HepG2 (cell line): ENCODE data around the gene EPHA4. TPM values are rescaled to one million over a fixed set of nuclear protein-coding genes. Genes with fewer than 3 reads are reported as not detected.

ENCODE experiments used
- ATAC-seq: fragments of 200-7000 bp; cut with Tn5 transposase; 3 replicates; pipeline ENCODE4 v1.9.1; 2020; ENCODE audit warnings: mild to moderate bottlenecking, moderate library complexity
- BruUV-seq: library from RNA; stranded (reverse); fragments of 400-500 nt; replicated peaks from 2 replicates; lab custom pipeline; 2021; lab: Mats Ljungman, UMichigan
- CTCF ChIA-PET: fragments of 300-600 bp; formaldehyde crosslinking; extraction: SDS; loops from one replicate; lab custom pipeline; 2021; ENCODE audit warnings: low total read pairs, inconsistent platforms, low intra/inter-chr PET ratio; lab: Yijun Ruan, JAX
- POLR2A ChIA-PET: fragments of 350-600 bp; sonication (Branson Sonifier 250); formaldehyde crosslinking; loops from one replicate; lab custom pipeline; 2020; ENCODE audit warnings: antibody characterized with exemption, inconsistent platforms; lab: Yijun Ruan, JAX
- DNase-seq: peaks from one replicate; pipeline ENCODE4 v3.0.0-alpha.2; 2015; ENCODE audit warnings: low spot score
- FAIRE-seq: peaks from 3 replicates; lab custom pipeline; 2011; peaks lifted over from hg19 to GRCh38; lab: Jason Lieb, UNC
- H2AFZ ChIP-seq: one replicate; pipeline ENCODE4 v1.6.1; 2011; ENCODE audit warnings: low read length, inconsistent platforms
- H3K27ac ChIP-seq: fragments of 300-600 bp; 3 replicates; pipeline ENCODE4 v1.8.0; 2011; ENCODE audit warnings: mixed run types, mild to moderate bottlenecking, mixed read lengths, low read length, inconsistent platforms; ENCODE audit not compliant: insufficient read depth; ENCODE audit errors: extremely low read length
- H3K27me3 ChIP-seq, 2 experiments: fragments of 200-600 bp in 1 of 2; 2 replicates in 1 of 2; 3 replicates in 1 of 2; pipeline versions ENCODE4 v1.6.0 to v1.8.0; 2011; ENCODE audit warnings: low read length in 2 of 2, mild to moderate bottlenecking in 2 of 2, moderate library complexity in 2 of 2, inconsistent platforms in 1 of 2; ENCODE audit not compliant: insufficient read depth in 2 of 2, control insufficient read depth in 1 of 2
- H3K36me3 ChIP-seq, 2 experiments: fragments of 200-600 bp in 1 of 2; replicated peaks in 1 of 2; 2 replicates in 1 of 2; 3 replicates in 1 of 2; pipeline versions ENCODE4 v1.5.1 to v1.8.0; 2011; ENCODE audit warnings: low read length in 2 of 2, inconsistent platforms in 1 of 2; ENCODE audit not compliant: insufficient read depth in 2 of 2, control insufficient read depth in 1 of 2
- H3K4me1 ChIP-seq: 2 replicates; pipeline ENCODE4 v1.5.1; 2012; ENCODE audit warnings: low read length, inconsistent platforms; ENCODE audit not compliant: insufficient read depth
- H3K4me2 ChIP-seq: 2 replicates; pipeline ENCODE4 v1.6.0; 2011; ENCODE audit warnings: low read depth, low read length, inconsistent platforms
- H3K4me3 ChIP-seq, 3 experiments: fragments of 200-600 bp in 1 of 3; sonication (generic), shearing (Covaris generic) in 1 of 3; replicated peaks in 1 of 3; 2 replicates each; pipeline ENCODE4 v1.5.1; 2011 to 2016; ENCODE audit warnings: low read length in 3 of 3, inconsistent platforms in 2 of 3, low read depth in 2 of 3, mild to moderate bottlenecking in 2 of 3, control low read depth in 1 of 3, mixed read lengths in 1 of 3; ENCODE audit not compliant: insufficient read depth in 1 of 3
- H3K79me2 ChIP-seq: one replicate; pipeline ENCODE4 v1.6.1; 2011; ENCODE audit warnings: low read length, inconsistent platforms; ENCODE audit not compliant: insufficient read depth
- H3K9ac ChIP-seq: 2 replicates; pipeline ENCODE4 v1.6.0; 2011; ENCODE audit warnings: mild to moderate bottlenecking, low read depth, low read length, inconsistent platforms; ENCODE audit not compliant: insufficient read depth
- H3K9me3 ChIP-seq: 2 replicates; pipeline ENCODE4 v1.5.1; 2012; ENCODE audit warnings: mild to moderate bottlenecking, low read length
- H4K20me1 ChIP-seq: 2 replicates; pipeline ENCODE4 v1.6.0; 2011; ENCODE audit warnings: inconsistent platforms, mild to moderate bottlenecking, low read length, moderate library complexity; ENCODE audit not compliant: insufficient read depth
- HNF4A ChIP-seq: sonication (generic); formaldehyde crosslinking; IDR thresholded peaks from 2 replicates; pipeline ENCODE4 v1.4.0; 2020; ENCODE audit warnings: missing genetic modification reagents
- ISL2 ChIP-seq: sonication (generic); formaldehyde crosslinking; IDR thresholded peaks from 2 replicates; pipeline ENCODE4 v1.5.0; 2020; ENCODE audit warnings: missing genetic modification reagents
- JUN ChIP-seq: sonication (generic); formaldehyde crosslinking; IDR thresholded peaks from 2 replicates; pipeline ENCODE4 v1.4.0; 2020; ENCODE audit warnings: mild to moderate bottlenecking, missing genetic modification reagents
- SSRP1 ChIP-seq: IDR thresholded peaks from 2 replicates; pipeline ENCODE4 v1.6.1; 2016; ENCODE audit warnings: control low read depth
- SUZ12 ChIP-seq: fragments of 150-350 bp; IDR thresholded peaks from 2 replicates; pipeline ENCODE4 v1.6.1; 2014; ENCODE audit warnings: low read depth, low read length
- ZFYVE20 ChIP-seq: sonication (generic); formaldehyde crosslinking; IDR thresholded peaks from 2 replicates; pipeline ENCODE4 v1.8.0; 2023; ENCODE audit warnings: low read depth, mild to moderate bottlenecking, moderate library complexity, missing genetic modification reagents, borderline replicate concordance
- ZNF331 ChIP-seq: sonication (generic); formaldehyde crosslinking; IDR thresholded peaks from 2 replicates; pipeline ENCODE4 v1.4.0; 2020; ENCODE audit warnings: missing genetic modification reagents
- ZNF44 ChIP-seq: sonication (generic); formaldehyde crosslinking; IDR thresholded peaks from 2 replicates; pipeline ENCODE4 v1.5.1; 2020; ENCODE audit warnings: mild to moderate bottlenecking, missing genetic modification reagents
- ZNF543 ChIP-seq: sonication (generic); formaldehyde crosslinking; IDR thresholded peaks from 2 replicates; pipeline ENCODE4 v1.4.0; 2020; ENCODE audit warnings: mild to moderate bottlenecking, missing genetic modification reagents
- ZNF749 ChIP-seq: sonication (generic); formaldehyde crosslinking; IDR thresholded peaks from 2 replicates; pipeline ENCODE4 v1.8.0; 2022; ENCODE audit warnings: mild to moderate bottlenecking, missing genetic modification reagents, moderate library complexity, borderline replicate concordance
- ZZZ3 ChIP-seq: sonication (generic); formaldehyde crosslinking; IDR thresholded peaks from 2 replicates; pipeline ENCODE4 v1.4.0; 2020; ENCODE audit warnings: missing genetic modification reagents, mild to moderate bottlenecking, borderline replicate concordance
- WGBS: methylation state at CpG from one replicate; pipeline ENCODE4 v1.1.6; 2017; ENCODE audit warnings: low lambda C conversion rate; 5-methylcytosine and 5-hydroxymethylcytosine counted together
- in situ Hi-C: cut with HindIII; loops from 2 replicates; pipeline ENCODE4 v1.10.0; 2017; ENCODE audit warnings: low pct_unique_long_range_greater_than_20kb; ENCODE audit not compliant: extremely low pct_ligation_motif_present
- intact Hi-C: fragments of 100-400 bp; cut with micrococcal nuclease; formaldehyde crosslinking; loops from one replicate; pipeline ENCODE4 v1.10.0; 2022; ENCODE audit not compliant: unreplicated experiment
- polyA plus RNA-seq, 8 experiments: library from polyadenylated mRNA; depleted of rRNA in 3 of 8; stranded (reverse) in 7 of 8; unstranded in 1 of 8; fragments of >200 nt; fragmentation: Illumina TruSeq in 4 of 8; extraction: Trizol in 4 of 8; gene quantifications; 2 replicates each; pipeline versions ENCODE4 v1.2.1 to v1.2.3, GENCODE V29; 2011 to 2016; ENCODE audit warnings: low read depth in 4 of 8, missing spikeins in 1 of 8, mixed read lengths in 1 of 8; ENCODE audit not compliant: insufficient read depth in 1 of 8
- total RNA-seq, 5 experiments: library from RNA; depleted of rRNA; stranded (reverse); fragments of >200 nt; fragmentation: Illumina TruSeq; extraction: Trizol; gene quantifications; 2 replicates each; pipeline ENCODE4 v1.2.3, GENCODE V29; 2016; ENCODE audit warnings: low read depth in 1 of 5
- TF ChIP-seq, protein P1 (sequence below), 2 experiments: sonication (generic) in 1 of 2; formaldehyde crosslinking in 1 of 2; IDR thresholded peaks; 2 replicates each; pipeline versions ENCODE4 v1.4.0 to v1.6.1; 2018 to 2020; ENCODE audit warnings: missing genetic modification reagents in 2 of 2, borderline replicate concordance in 1 of 2, low read depth in 1 of 2, mild to moderate bottlenecking in 1 of 2, missing biosample characterization in 1 of 2

Gene EPHA4
- total and polyA plus RNA-seq, 2 of the 13 experiments (the other 11 are each of a cell fraction or from before 2014, with no cell fraction given) = not detected

DNA sequence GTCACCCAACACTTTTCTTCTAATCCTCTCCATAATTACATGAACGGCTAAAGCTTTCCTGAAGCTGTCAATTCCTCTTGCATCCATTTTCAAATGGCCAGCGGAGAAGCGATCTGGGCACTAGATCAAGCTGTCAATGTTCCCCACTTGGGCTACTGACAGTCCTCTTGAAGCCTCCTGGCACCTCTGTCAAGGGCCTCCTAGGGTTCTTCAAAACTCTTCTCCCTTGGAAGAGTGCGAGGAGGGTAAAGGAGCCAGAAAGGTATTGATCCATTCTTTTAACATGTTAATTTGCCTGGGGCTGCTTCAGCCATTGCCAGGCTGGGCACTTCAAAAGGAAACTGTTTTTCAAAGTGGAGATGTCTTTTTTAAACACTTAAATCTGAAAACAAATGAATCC, 19.8 kb downstream of the EPHA4 start (continued):
- TF ChIP-seq, protein P1, sequence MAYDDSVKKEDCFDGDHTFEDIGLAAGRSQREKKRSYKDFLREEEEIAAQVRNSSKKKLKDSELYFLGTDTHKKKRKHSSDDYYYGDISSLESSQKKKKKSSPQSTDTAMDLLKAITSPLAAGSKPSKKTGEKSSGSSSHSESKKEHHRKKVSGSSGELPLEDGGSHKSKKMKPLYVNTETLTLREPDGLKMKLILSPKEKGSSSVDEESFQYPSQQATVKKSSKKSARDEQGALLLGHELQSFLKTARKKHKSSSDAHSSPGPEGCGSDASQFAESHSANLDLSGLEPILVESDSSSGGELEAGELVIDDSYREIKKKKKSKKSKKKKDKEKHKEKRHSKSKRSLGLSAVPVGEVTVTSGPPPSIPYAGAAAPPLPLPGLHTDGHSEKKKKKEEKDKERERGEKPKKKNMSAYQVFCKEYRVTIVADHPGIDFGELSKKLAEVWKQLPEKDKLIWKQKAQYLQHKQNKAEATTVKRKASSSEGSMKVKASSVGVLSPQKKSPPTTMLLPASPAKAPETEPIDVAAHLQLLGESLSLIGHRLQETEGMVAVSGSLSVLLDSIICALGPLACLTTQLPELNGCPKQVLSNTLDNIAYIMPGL (CRISPR knock-in tag; IDR thresholded peaks at IDR 0.05; ENCODE audit: borderline replicate concordance in 1 of 2, low read depth in 1 of 2) = no peak
- TF ChIP-seq ZNF44 (no peak), HNF4A (CRISPR knock-in tag) (no peak), SUZ12 (no peak), ZFYVE20 (no peak), ZZZ3 (CRISPR knock-in tag) (no peak), ZNF331 (CRISPR knock-in tag) (no peak)

DNA sequence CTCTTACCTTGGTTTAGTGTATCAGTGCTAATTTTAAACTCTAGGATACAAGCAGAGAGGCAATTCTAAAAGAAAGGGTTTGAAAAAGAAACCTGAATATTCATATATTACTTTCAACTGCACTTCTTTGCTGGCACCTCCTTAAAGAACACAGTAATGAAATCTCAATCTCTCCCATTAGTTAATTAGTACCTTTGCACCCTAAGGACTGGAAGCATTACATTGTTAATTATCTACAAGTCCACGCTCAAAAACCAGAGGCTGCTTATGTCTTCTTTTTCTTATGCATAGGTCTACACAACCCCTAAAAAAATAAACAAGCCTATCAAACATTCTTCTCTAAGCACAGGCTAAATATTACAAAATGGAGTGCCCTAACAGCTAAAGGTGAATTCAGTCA, 20.2 kb downstream of the EPHA4 start:
- Histone ChIP-seq H3K4me2 (no peak overlapping the region), H3K9me3 (no peaks in the 10 kb centered on the region), H2AFZ (no peak overlapping the region), H3K36me3 (no peaks in the 10 kb centered on the region), H3K4me3 (no peak overlapping the region), H4K20me1 (no peaks in the 10 kb centered on the region), H3K9ac (no peak overlapping the region), H3K4me1 (no peaks in the 10 kb centered on the region), H3K27me3 (no peaks in the 10 kb centered on the region), H3K79me2 (no peaks in the 10 kb centered on the region), H3K27ac (no peak overlapping the region)
- 0% methylated on average over 1 of the region's 1 CpG for WGBS
- ATAC-seq (no peak), FAIRE-seq (no peak), DNase-seq (no peak)
- in situ Hi-C loops (loop anchor here (25.0 kb wide), 1 partner anchor 1390 kb away; no protein-coding TSS in a partner anchor), intact Hi-C loops (no loop called here)
- ChIA-PET CTCF (no interaction called here), POLR2A (no interaction called here)
- no peak for TF ChIP-seq ZNF749 (CRISPR knock-in tag)
- no peak for TF ChIP-seq ISL2 (CRISPR knock-in tag)
- TF ChIP-seq JUN (CRISPR knock-in tag) = no peak
- no peak for TF ChIP-seq SSRP1 (CRISPR knock-in tag)
- no peak for TF ChIP-seq ZNF543
- BruUV-seq = no TSS peak
